HG03103 (cell line): ENCODE results near the gene RFX3.

Experiments used
- ATAC-seq: cut with Tn5 transposase; IDR thresholded peaks from one replicate; pipeline ENCODE4 v1.9.1; 2021; ENCODE audit warnings: low read depth; ENCODE audit not compliant: unreplicated experiment

Gene RFX3

GRCh38 chr9:3243683-3244082 lies 282.1 kb downstream of the RFX3 start:
- ATAC-seq = no peak

GRCh38 chr9:3241290-3241689 lies 284.5 kb downstream of the RFX3 start:
- ATAC-seq = no peak

- ATAC-seq = peak; percentile 85
These were observed 285.0 kb downstream of the RFX3 start for GRCh38 chr9:3240656-3241268.

GRCh38 chr9:3239240-3239639 lies 286.6 kb downstream of the RFX3 start:
- no peak for ATAC-seq

- no peak for ATAC-seq
These were observed 287.6 kb downstream of the RFX3 start for GRCh38 chr9:3238236-3238635.

GRCh38 chr9:3237121-3237520 lies 288.7 kb downstream of the RFX3 start:
- ATAC-seq = no peak

- ATAC-seq = no peak
These were observed 290.3 kb downstream of the RFX3 start for GRCh38 chr9:3235497-3235896.

GRCh38 chr9:3224931-3225330 lies 300.9 kb downstream of the RFX3 start:
- ATAC-seq = no peak

- ATAC-seq = no peak
These were observed 310.1 kb downstream of the RFX3 start for GRCh38 chr9:3215658-3216057.

- no peak for ATAC-seq
These were observed 311.1 kb downstream of the RFX3 start for GRCh38 chr9:3214741-3215140.

GRCh38 chr9:3205421-3206095 lies 320.2 kb downstream of the RFX3 start:
- ATAC-seq = no peak

GRCh38 chr9:3200331-3200774 lies 325.4 kb downstream of the RFX3 start:
- no peak for ATAC-seq

- ATAC-seq = no peak
These were observed 332.0 kb downstream of the RFX3 start for GRCh38 chr9:3193791-3194190.

- ATAC-seq = no peak
These were observed 334.1 kb downstream of the RFX3 start for GRCh38 chr9:3191715-3192114.

GRCh38 chr9:3189113-3189861 lies 336.5 kb downstream of the RFX3 start:
- no peak for ATAC-seq

- no peak for ATAC-seq
These were observed 339.1 kb downstream of the RFX3 start for GRCh38 chr9:3186751-3187150.

- peak; percentile 84 for ATAC-seq
These were observed 344.5 kb downstream of the RFX3 start for GRCh38 chr9:3181049-3181953.

- no peak for ATAC-seq
These were observed 345.1 kb downstream of the RFX3 start for GRCh38 chr9:3180696-3181048.

- no peak for ATAC-seq
These were observed 346.1 kb downstream of the RFX3 start for GRCh38 chr9:3179711-3180110.

GRCh38 chr9:3177936-3178335 lies 347.9 kb downstream of the RFX3 start:
- no peak for ATAC-seq
